VCaP (cell line): ENCODE results near the gene CNTNAP5.

Experiments
- H3K27ac ChIP-seq: fragments of 450-650 bp; 2 replicates; pipeline ENCODE4 v1.5.1; 2017
- CTCF ChIP-seq: fragments of 450-650 bp; conservative IDR thresholded peaks from 2 replicates; pipeline ENCODE4 v1.5.1; 2017; ENCODE audit warnings: mild to moderate bottlenecking, moderate library complexity

Gene CNTNAP5

DNA sequence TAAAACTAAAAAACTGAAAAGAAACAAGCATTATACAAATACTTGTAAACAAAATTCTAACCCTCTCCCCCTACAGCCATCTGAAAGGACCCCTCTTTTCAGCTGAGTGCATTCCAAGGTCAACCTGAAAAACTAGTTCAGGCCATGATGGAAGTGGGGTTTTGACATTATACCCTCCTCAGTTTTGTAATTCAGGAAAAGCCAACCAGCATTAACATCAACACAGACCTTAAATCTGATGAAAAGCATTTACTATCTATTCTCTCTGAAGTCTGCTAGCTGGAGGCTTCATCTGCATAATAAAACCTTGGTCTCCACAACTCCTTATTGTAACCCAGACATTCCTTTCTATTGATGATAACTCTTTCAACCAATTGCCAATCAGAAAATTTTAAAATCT is 302.2 kb downstream of the CNTNAP5 start:
- TF ChIP-seq CTCF = no peak
- H3K27ac ChIP-seq = no peak overlapping the region

DNA sequence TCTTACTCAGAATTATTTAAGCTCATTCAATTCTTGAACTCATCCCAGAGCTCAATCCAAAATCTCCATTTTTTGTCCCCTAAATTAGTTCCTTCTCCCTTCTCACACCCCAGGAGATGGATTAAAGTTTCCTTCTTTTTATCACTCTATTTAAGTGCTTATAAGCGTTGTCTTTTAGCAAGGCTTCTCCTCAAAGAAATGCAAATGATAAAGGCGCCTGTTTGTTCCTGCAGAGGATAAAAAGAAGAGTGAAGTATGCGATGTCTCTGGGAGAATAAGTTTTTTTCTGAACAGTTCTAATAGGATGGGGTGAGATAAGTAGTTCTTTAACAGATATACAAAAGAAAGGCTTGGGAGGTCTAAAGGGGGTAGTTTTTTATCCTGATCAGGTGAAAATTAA is 303.3 kb downstream of the CNTNAP5 start:
- no peak overlapping the region for H3K27ac ChIP-seq
- no peak for TF ChIP-seq CTCF

GRCh38 chr2:124333784-124334183 is 308.7 kb downstream of the CNTNAP5 start:
- no peak overlapping the region for H3K27ac ChIP-seq
- TF ChIP-seq CTCF = no peak

DNA sequence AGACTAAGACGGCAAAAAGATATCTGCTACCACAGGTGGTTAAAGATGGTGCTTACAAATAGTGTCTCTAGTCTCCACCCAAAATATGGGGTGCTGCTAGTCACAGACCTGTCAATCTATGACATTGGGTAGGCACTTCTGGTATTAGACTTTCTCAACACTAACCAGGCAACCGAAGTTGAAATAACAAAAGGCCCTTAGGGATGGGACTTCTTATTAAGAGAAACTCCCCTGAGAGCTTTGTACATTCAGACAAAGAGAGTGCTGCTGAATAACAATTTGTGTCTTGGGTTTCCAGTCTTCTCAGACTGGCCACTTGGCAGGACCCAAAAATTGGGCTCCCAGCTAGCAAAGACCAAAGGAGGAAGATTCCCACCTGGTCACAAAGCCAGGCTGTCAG is 310.0 kb downstream of the CNTNAP5 start:
- no peak for TF ChIP-seq CTCF
- no peak overlapping the region for H3K27ac ChIP-seq

DNA sequence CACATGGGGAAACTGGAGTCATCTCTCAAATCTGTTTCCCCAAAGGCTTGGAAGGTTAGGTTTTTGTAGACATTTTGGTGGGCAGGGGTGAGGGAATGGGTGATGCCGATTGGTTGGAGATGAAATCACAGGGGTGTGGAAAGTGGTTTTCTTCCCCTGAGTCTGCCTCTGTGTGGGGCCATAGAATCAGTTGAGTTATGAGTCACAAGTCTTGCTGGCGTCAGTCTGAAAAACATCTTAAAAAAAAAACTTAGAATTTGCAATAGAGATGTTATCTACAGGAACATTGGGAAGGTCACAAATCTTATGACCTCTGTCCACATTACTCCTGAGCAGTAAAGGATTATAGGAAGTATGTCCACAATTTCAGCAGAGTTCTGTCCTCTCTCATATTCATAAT is 314.6 kb downstream of the CNTNAP5 start:
- no peak overlapping the region for H3K27ac ChIP-seq
- TF ChIP-seq CTCF = no peak

- no peak overlapping the region for H3K27ac ChIP-seq
- TF ChIP-seq CTCF = no peak
These were observed 318.9 kb downstream of the CNTNAP5 start for GRCh38 chr2:124343827-124344498.

GRCh38 chr2:124347209-124347608 is 322.1 kb downstream of the CNTNAP5 start:
- H3K27ac ChIP-seq = no peak overlapping the region
- TF ChIP-seq CTCF = no peak
